ENCODE results near the gene IDI1. TPM values are rescaled to one million over a fixed set of nuclear protein-coding genes. Genes with fewer than 3 reads are reported as not detected.

IDI1 gene
- total and polyA plus RNA-seq, 2 of the 13 experiments (the other 11 are each of a cell fraction or from before 2014, with no cell fraction given), result 44.4 to 145 TPM

- no peak for TF ChIP-seq HNF1A (IDR thresholded peaks at IDR 0.05; ENCODE audit: low read depth)
- TF ChIP-seq HNF1A (CRISPR knock-in tag; IDR thresholded peaks at IDR 0.05; ENCODE audit: borderline replicate concordance), result peak; percentile 85; the same call in 1 of the 2 replicates
- no peak for TF ChIP-seq IRF1 (CRISPR knock-in tag; IDR thresholded peaks at IDR 0.05; ENCODE audit: low read depth)
- peak; percentile 70; the same call in 1 of the 2 replicates for TF ChIP-seq KMT2B (CRISPR knock-in tag; IDR thresholded peaks at IDR 0.05)
- no peak for TF ChIP-seq BCLAF1 (IDR thresholded peaks at IDR 0.05)
- peak; percentile 89 for TF ChIP-seq RFX5 (IDR thresholded peaks at IDR 0.05; ENCODE audit: low read depth, low read length)
- peak; percentile 80; the same call in 1 of the 2 replicates for TF ChIP-seq TFDP1 (CRISPR knock-in tag; IDR thresholded peaks at IDR 0.05; ENCODE audit: borderline replicate concordance)
- TF ChIP-seq TMF1 (CRISPR knock-in tag; IDR thresholded peaks at IDR 0.05; ENCODE audit: low read depth), result peak; percentile 91
- peak; percentile 90 for TF ChIP-seq E2F1 (CRISPR knock-in tag; IDR thresholded peaks at IDR 0.05)
- no peak for TF ChIP-seq CCAR2 (optimal IDR thresholded peaks at IDR 0.05; ENCODE audit: low read depth, low read length)
- peak; percentile 51 for TF ChIP-seq ZNF331 (CRISPR knock-in tag; IDR thresholded peaks at IDR 0.05)
- TF ChIP-seq HMGXB3 (CRISPR knock-in tag; IDR thresholded peaks at IDR 0.05; ENCODE audit: borderline replicate concordance), result no peak
- no peak for TF ChIP-seq MBNL3 (CRISPR knock-in tag; conservative IDR thresholded peaks at IDR 0.05)
- peak; percentile 70 for TF ChIP-seq CHD2 (IDR thresholded peaks at IDR 0.05; ENCODE audit: low read depth, low read length)
Observed at GRCh38 chr10:1048732-1049424, at the start of gene IDI1 (continued).
